HepG2 (cell line): ENCODE measurements around the gene CRADD. TPM values are rescaled to one million over a fixed set of nuclear protein-coding genes. Genes with fewer than 3 reads are reported as not detected.

Experiments used
- AHR ChIP-seq: IDR thresholded peaks from 2 replicates; pipeline ENCODE4 v1.6.1; 2018; ENCODE audit warnings: missing genetic modification reagents, missing compliant biosample characterization
- ARID5B ChIP-seq: IDR thresholded peaks from 2 replicates; pipeline ENCODE4 v1.4.0; 2020; ENCODE audit warnings: mild to moderate bottlenecking, missing genetic modification reagents
- BCL3 ChIP-seq: sonication (generic); formaldehyde crosslinking; IDR thresholded peaks from 2 replicates; pipeline ENCODE4 v1.5.1; 2020; ENCODE audit warnings: mild to moderate bottlenecking, missing genetic modification reagents, moderate library complexity
- CEBPG ChIP-seq: IDR thresholded peaks from 2 replicates; pipeline ENCODE4 v1.6.1; 2016
- CENPX ChIP-seq: sonication (generic); formaldehyde crosslinking; IDR thresholded peaks from 2 replicates; pipeline ENCODE4 v1.9.0; 2021; ENCODE audit warnings: mild to moderate bottlenecking, missing genetic modification reagents, moderate library complexity
- ELK4 ChIP-seq: sonication (generic); formaldehyde crosslinking; IDR thresholded peaks from 2 replicates; pipeline ENCODE4 v1.9.0; 2021; ENCODE audit warnings: missing genetic modification reagents, borderline replicate concordance
- FOXP1 ChIP-seq, 2 experiments: fragments of 450-650 bp in 1 of 2; IDR thresholded peaks; 2 replicates each; pipeline ENCODE4 v1.6.1; 2017 to 2018; ENCODE audit warnings: antibody characterized with exemption in 1 of 2
- GATAD2A ChIP-seq: IDR thresholded peaks from 2 replicates; pipeline ENCODE4 v1.6.1; 2016
- GZF1 ChIP-seq: sonication (generic); formaldehyde crosslinking; IDR thresholded peaks from 2 replicates; pipeline ENCODE4 v1.5.1; 2020; ENCODE audit warnings: mild to moderate bottlenecking, missing genetic modification reagents
- HNRNPLL ChIP-seq: fragments of 200-400 bp; formaldehyde crosslinking; IDR thresholded peaks from 2 replicates; pipeline ENCODE4 v1.6.1; 2017; ENCODE audit warnings: mild to moderate bottlenecking, low read depth, low read length; ENCODE audit not compliant: poor library complexity, severe bottlenecking
- POLR2G ChIP-seq: fragments of 200-400 bp; formaldehyde crosslinking; IDR thresholded peaks from 2 replicates; pipeline ENCODE4 v1.6.1; 2018; ENCODE audit warnings: mild to moderate bottlenecking, low read depth, low read length, moderate library complexity
- RARA ChIP-seq: IDR thresholded peaks from 2 replicates; pipeline ENCODE4 v1.6.1; 2016; ENCODE audit warnings: missing genetic modification reagents, missing compliant biosample characterization
- SMAD3 ChIP-seq: sonication (generic); formaldehyde crosslinking; IDR thresholded peaks from 2 replicates; pipeline ENCODE4 v1.4.0; 2020; ENCODE audit warnings: missing genetic modification reagents
- SNRNP70 ChIP-seq: fragments of 200-400 bp; formaldehyde crosslinking; IDR thresholded peaks from 2 replicates; pipeline ENCODE4 v1.6.1; 2017; ENCODE audit warnings: mild to moderate bottlenecking, low read depth, low read length, moderate library complexity
- ZBED4 ChIP-seq: sonication (generic); formaldehyde crosslinking; IDR thresholded peaks from 2 replicates; pipeline ENCODE4 v1.4.0; 2020; ENCODE audit warnings: missing genetic modification reagents, borderline replicate concordance
- ZFP37 ChIP-seq: sonication (generic); formaldehyde crosslinking; IDR thresholded peaks from 2 replicates; pipeline ENCODE4 v1.4.0; 2020; ENCODE audit warnings: missing genetic modification reagents, borderline replicate concordance
- ZNF3 ChIP-seq: IDR thresholded peaks from 2 replicates; pipeline ENCODE4 v1.7.0; 2017; ENCODE audit warnings: inconsistent platforms
- ZNF30 ChIP-seq: sonication (generic); formaldehyde crosslinking; IDR thresholded peaks from 2 replicates; pipeline ENCODE4 v1.5.0; 2020; ENCODE audit warnings: mild to moderate bottlenecking, missing genetic modification reagents
- polyA plus RNA-seq, 8 experiments: library from polyadenylated mRNA; depleted of rRNA in 3 of 8; stranded (reverse) in 7 of 8; unstranded in 1 of 8; fragments of >200 nt; fragmentation: Illumina TruSeq in 4 of 8; extraction: Trizol in 4 of 8; gene quantifications; 2 replicates each; pipeline versions ENCODE4 v1.2.1 to v1.2.3, GENCODE V29; 2011 to 2016; ENCODE audit warnings: low read depth in 4 of 8, missing spikeins in 1 of 8, mixed read lengths in 1 of 8; ENCODE audit not compliant: insufficient read depth in 1 of 8
- total RNA-seq, 5 experiments: library from RNA; depleted of rRNA; stranded (reverse); fragments of >200 nt; fragmentation: Illumina TruSeq; extraction: Trizol; gene quantifications; 2 replicates each; pipeline ENCODE4 v1.2.3, GENCODE V29; 2016; ENCODE audit warnings: low read depth in 1 of 5

Gene CRADD
- total and polyA plus RNA-seq, 2 of the 13 experiments (the other 11 are each of a cell fraction or from before 2014, with no cell fraction given), result 12.4 to 18.8 TPM

GRCh38 chr12:93698307-93699092, 21.3 kb downstream of the CRADD start (continued):
- TF ChIP-seq ZBED4 (CRISPR knock-in tag), result no peak
- TF ChIP-seq ELK4 (CRISPR knock-in tag), result no peak
- peak; percentile 20; the same call in 1 of the 2 replicates for TF ChIP-seq RARA
- TF ChIP-seq CENPX, result no peak
- no peak for TF ChIP-seq ZNF3 (CRISPR knock-in tag)
- TF ChIP-seq HNRNPLL, result no peak
- no peak for TF ChIP-seq ZNF30 (CRISPR knock-in tag)
- TF ChIP-seq AHR (CRISPR knock-in tag), result no peak
- no peak for TF ChIP-seq BCL3 (CRISPR knock-in tag)
- no peak for TF ChIP-seq GZF1 (CRISPR knock-in tag)
- no peak for TF ChIP-seq ZFP37 (CRISPR knock-in tag)
- no peak for TF ChIP-seq FOXP1 (IDR thresholded peaks at IDR 0.05)
- 0 out of 2 replicates have a peak, but pooled peaks have one; percentile 26 for TF ChIP-seq FOXP1 (CRISPR knock-in tag; IDR thresholded peaks at IDR 0.05)
- peak; percentile 17; the same call in 1 of the 2 replicates for TF ChIP-seq GATAD2A (CRISPR knock-in tag)
- peak; percentile 15; the same call in 1 of the 2 replicates for TF ChIP-seq ARID5B
- 0 out of 2 replicates have a peak, but pooled peaks have one; percentile 37 for TF ChIP-seq SMAD3 (CRISPR knock-in tag)
- no peak for TF ChIP-seq POLR2G
- TF ChIP-seq SNRNP70, result no peak
- 0 out of 2 replicates have a peak, but pooled peaks have one; percentile 43 for TF ChIP-seq CEBPG (CRISPR knock-in tag)
